KOPT-K1 (cell line): ENCODE results near the gene ZNF205.

Source experiments
- H3K27ac ChIP-seq: fragments of 200-600 bp; sonication (generic); 2 replicates; pipeline ENCODE4 v1.5.1; 2016; ENCODE audit warnings: antibody characterized with exemption, mild to moderate bottlenecking, low read depth, low read length; ENCODE audit not compliant: poor library complexity, severe bottlenecking
- H3K36me3 ChIP-seq: fragments of 200-600 bp; sonication (generic); 2 replicates; pipeline ENCODE4 v1.5.1; 2017; ENCODE audit warnings: antibody characterized with exemption, mild to moderate bottlenecking, low read length, moderate library complexity; ENCODE audit not compliant: insufficient read depth
- H3K9me3 ChIP-seq: fragments of 200-600 bp; sonication (generic); 2 replicates; pipeline ENCODE4 v1.5.1; 2017; ENCODE audit warnings: antibody characterized with exemption, low read length, mild to moderate bottlenecking; ENCODE audit not compliant: insufficient read depth, poor library complexity, severe bottlenecking

Gene ZNF205

DNA sequence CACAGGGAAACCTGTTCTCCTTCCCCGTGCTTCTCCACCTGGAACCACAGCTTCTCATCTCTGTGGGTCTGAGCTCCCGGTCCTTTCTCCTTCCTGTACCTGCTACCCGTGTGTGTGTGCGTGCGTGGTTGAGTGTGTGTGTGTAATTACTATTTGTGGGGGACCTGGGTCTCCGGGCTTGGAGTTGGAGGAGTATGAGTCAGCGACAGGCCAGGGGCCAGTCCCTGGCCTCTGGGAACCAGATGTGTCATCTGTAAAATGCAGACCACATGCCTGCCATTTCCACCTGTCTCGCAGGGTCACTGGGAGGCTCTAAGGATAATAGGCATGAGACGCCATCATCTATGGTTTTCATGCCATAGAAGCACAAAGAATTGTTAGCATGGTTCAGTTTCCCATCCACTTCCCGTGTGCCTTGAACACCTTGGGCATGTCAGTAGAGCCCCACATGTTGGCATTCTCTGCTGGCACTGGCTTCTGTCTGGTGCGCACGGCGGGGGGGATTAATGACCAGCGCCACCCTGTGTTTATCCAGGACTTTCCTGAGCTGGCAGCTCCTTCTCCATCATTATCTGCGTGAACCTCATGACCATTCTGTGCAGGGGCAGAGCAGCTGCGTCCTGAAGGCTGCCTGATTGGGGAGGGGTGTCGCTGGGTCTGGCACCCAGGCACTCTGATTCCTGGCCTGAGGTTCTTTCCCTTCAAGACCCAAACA, 1.5 kb downstream of the ZNF205 start:
- H3K36me3 ChIP-seq = no peaks in the 10 kb centered on the region
- H3K27ac ChIP-seq = no peak overlapping the region
- no peaks in the 10 kb centered on the region for H3K9me3 ChIP-seq

DNA sequence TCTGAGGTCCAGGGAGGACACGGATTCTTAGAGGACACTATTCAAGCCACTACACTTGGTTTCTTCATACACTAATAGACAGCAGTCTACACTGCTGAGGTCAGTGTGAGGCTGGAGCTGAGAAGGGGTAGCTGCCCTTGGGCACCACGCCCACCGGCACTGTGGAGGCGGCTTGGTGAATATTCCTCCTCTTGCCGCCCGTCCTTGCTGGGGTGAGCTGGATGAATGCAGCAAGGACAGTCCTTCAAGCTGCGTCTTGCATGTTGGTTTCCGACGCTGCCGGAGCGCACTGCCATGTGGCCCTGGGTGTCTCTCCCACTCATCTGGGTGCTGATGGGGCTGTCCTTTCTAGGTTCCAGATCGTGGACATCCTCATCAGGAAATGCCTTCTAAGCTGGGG, 2.6 kb downstream of the ZNF205 start:
- no peaks in the 10 kb centered on the region for H3K36me3 ChIP-seq
- no peaks in the 10 kb centered on the region for H3K9me3 ChIP-seq
- no peak overlapping the region for H3K27ac ChIP-seq

DNA sequence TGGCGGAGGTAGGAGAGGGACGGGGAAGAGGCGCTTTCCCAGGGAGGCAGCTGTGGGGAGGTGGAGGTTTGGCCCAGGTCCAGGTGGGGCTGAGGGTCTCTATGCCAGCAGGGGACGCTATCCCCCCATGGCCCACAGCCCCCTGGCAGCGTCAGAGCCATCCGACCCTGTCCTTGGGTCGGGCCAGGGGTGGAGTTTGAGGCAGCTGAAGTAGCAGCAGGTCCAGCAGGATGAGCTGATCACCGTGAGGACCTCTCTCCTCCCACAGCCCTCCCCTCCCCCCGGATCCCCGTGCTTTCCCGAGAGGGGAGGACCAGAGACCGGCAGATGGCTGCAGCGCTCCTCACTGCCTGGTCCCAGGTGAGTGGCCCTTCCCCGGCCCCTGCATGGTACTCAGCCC, 3.2 kb downstream of the ZNF205 start:
- Histone ChIP-seq H3K9me3 (no peaks in the 10 kb centered on the region), H3K36me3 (no peaks in the 10 kb centered on the region)

DNA sequence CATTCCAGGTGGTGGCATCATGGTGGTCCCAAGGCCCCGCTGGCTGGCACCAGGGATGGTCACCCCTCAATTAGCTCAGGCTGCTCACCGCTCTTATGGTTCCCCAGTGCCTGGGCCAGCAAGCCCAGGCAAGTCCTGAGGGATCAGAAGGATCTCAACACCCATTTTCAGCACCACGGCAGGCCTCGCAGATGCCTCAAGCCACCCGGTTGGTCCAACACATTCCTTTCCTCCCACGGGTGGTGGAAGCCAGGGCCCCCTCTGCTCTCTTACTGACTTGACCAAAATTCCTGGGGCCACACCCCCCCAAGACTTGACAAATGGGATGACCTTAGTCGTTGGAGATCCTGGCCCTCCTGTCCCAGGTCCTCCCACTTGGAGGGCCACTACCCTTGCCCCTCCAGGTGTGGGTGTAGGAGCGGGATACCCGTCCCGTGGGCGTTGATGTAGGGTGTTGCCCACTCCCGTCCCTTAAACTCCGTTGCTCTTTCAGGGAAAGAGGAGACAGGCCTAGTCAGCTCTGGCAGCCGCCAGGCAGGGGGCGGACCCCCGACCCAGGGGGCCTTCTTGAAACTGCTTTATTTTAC, 5.9 kb downstream of the ZNF205 start:
- no peaks in the 10 kb centered on the region for H3K9me3 ChIP-seq
- H3K27ac ChIP-seq = no peak overlapping the region
- no peaks in the 10 kb centered on the region for H3K36me3 ChIP-seq

More for the DNA sequence above, 3.2 kb downstream of the ZNF205 start:
- no peak overlapping the region for H3K27ac ChIP-seq

DNA sequence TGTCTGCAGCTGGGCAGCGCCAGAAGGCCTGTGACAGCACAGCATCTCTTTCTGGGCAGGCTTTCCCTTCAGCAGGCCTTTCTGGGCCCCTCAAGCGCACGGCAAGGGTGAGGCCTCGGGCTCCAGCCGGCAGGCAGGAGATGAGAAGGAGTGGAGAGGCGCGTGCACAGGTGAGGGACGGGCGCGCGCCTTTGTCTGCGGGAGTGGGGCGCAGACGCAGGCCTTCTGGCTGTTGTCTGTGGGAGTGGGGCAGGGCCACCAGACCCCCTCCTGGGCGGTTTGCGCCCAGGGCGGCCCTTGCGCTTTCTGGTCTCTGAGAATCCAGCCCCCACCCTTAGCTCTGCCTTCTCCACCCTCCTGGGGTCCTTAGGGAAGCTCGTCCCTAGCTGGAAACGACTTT, 6.5 kb downstream of the ZNF205 start:
- H3K9me3 ChIP-seq = no peaks in the 10 kb centered on the region
- H3K27ac ChIP-seq = no peak overlapping the region
- no peaks in the 10 kb centered on the region for H3K36me3 ChIP-seq

DNA sequence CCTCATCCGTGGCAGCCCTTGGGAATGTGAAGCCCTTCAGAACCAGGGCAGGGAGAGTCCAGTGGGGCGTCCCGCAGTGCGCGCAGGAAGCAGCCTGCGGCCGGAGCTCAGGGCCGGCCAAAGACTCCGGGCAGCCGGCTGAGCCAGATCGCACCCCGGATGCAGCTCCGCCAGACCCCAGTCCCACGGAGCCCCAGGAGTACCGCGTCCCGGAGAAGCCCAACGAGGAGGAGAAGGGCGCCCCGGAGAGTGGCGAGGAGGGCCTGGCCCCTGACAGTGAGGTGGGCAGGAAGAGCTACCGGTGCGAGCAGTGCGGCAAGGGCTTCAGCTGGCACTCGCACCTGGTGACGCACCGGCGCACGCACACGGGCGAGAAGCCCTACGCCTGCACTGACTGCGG, 6.9 kb downstream of the ZNF205 start:
- Histone ChIP-seq H3K9me3 (no peaks in the 10 kb centered on the region), H3K27ac (no peak overlapping the region), H3K36me3 (no peaks in the 10 kb centered on the region)

DNA sequence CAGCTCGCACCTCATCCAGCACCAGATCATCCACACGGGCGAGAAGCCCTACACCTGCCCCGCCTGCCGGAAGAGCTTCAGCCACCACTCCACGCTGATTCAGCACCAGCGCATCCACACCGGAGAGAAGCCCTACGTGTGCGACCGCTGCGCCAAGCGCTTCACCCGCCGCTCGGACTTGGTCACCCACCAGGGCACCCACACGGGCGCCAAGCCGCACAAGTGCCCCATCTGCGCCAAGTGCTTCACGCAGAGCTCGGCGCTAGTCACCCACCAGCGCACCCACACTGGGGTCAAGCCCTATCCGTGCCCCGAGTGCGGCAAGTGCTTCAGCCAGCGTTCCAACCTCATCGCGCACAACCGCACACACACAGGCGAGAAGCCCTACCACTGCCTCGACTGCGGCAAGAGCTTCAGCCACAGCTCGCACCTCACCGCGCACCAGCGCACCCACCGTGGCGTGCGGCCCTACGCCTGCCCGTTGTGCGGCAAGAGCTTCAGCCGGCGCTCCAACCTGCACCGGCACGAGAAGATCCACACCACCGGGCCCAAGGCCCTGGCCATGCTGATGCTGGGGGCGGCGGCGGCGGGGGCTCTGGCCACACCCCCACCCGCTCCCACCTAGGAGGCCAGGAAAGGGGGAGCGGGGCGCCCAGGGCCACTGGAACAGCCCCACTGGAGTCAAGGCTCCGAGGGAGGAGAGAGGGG, 7.5 kb downstream of the ZNF205 start:
- Histone ChIP-seq H3K27ac (no peak overlapping the region), H3K9me3 (no peaks in the 10 kb centered on the region), H3K36me3 (no peaks in the 10 kb centered on the region)

DNA sequence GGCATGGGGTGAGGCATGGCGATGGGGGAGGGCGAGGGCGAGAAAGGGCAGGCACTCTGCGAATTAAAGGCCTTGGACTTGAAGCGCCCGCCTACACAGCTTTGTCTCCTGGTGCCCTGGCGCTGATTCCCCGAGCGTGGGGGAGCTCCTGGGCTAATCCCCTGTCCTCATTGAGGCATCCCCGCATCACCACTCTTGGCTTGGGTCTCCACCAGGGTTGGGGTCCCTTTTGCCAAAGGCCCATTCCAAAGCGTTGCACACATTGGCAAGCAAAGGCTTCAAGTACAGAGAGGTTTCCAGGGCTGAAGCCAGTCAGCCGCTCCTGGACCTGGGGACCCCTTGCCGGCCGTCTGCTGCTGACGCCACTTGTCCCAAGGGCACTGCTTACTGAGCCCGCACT, 8.0 kb downstream of the ZNF205 start:
- no peak overlapping the region for H3K27ac ChIP-seq
- no peaks in the 10 kb centered on the region for H3K36me3 ChIP-seq
- no peaks in the 10 kb centered on the region for H3K9me3 ChIP-seq

DNA sequence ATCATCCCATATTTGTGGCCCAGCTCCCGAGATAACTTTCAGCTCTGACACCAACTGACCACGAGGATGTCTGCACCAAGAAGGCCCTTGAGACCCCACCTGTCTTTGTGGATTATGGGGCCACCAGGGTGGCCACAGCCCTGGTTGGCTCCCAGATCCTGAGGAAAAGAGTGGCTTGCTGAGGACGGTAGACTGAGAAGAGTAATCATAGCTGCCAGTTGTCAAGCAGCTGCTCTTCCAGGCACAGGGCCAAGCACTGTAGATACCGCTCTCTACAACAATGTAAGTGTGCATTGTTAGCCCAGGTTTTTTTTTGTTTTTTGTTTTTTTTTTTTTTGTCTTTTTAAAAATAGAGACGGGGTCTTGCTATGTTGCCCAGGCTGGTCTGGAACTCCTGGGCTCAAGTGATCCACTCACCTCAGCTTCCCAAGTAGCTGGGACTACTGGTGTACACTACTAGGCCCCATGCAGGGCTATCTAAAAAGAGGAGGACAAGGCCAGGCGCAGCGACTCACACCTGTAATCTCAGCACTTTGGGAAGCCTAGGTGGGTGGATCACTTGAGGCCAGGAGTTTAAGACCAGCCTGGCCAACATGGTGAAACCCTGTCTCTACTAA, 9.6 kb downstream of the ZNF205 start:
- H3K9me3 ChIP-seq = no peaks in the 10 kb centered on the region
- no peak overlapping the region for H3K27ac ChIP-seq
- H3K36me3 ChIP-seq = no peaks in the 10 kb centered on the region

DNA sequence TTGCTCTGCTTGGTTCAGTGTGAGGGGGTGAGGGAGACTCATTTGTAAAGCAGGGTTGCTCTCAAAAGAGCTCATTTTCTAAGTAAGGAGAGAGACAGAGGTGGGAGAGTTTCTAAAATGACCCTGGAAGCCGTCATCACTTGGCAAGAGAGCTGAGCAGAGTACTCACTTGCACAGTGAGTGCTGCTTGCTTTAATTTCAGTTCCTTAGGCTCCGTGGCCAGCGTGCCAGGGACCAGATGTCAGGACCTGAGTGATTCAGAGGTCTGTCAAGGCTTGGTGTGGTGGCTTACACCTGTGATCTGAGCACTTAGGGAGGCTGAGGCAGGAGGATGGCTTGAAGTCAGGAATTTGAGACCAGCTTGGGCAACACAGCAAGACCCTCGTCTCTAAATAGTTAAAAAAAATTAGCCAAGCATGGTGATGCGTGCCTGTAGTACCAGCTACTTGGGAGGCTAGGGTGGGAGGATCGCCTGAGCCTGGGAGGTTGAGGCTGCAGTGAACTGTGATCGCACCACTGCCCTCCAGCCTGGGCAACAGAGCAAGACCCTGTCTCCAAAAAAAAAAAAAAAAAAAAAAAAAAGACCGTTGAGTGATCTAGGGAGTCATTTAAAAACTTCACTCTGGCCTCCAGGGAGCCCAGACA, 10.7 kb downstream of the ZNF205 start:
- H3K27ac ChIP-seq = no peak overlapping the region
- peaks cover 10% of the 10 kb centered on the region for H3K36me3 ChIP-seq
- H3K9me3 ChIP-seq = no peaks in the 10 kb centered on the region

DNA sequence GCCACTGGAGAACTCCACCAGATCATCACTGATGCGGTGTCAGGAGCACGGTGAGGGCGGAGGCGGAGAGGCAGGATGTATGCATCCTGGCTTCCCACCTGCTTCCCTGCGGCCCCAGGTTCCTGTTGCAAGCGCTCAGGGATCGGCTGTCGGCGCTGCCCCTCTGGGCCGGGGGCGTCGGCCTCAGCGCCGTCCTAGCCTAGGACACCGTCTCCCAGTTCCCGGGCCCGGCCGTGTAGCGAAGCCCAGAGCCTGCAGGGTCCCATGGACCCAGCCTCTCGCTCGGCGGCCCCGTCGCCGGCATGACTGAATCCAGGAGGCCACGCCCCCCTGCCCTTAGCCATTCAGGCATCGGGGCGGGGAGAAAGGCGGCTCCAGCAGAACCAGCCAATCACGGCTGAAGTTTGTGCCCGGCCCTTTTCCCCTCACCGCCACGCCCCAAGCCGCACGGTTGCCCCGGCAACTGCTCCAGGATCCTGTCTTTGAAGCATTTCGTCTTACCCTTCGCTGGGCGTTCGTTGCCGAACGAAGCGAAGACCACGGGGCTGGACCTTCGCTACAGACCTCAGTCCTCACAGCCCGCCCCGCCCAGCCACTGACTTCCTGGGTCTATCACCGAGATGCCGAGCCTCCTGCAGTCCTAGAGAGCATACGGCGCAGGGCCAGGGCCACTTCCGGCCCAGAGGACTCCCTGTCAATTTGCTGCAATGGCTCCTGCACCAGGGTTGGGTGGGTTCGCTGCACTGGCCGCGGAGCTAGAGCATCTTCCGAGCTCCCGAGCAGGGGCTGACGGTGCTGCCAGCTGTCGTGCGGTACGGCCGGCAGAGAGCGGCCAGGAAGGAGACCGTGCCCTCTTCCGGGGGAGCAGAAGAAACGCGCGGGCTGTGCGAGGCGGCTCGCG, 11.8 kb downstream of the ZNF205 start:
- Histone ChIP-seq H3K27ac (peak overlapping the region; percentile 84), H3K9me3 (no peaks in the 10 kb centered on the region), H3K36me3 (peaks cover 16% of the 10 kb centered on the region)

DNA sequence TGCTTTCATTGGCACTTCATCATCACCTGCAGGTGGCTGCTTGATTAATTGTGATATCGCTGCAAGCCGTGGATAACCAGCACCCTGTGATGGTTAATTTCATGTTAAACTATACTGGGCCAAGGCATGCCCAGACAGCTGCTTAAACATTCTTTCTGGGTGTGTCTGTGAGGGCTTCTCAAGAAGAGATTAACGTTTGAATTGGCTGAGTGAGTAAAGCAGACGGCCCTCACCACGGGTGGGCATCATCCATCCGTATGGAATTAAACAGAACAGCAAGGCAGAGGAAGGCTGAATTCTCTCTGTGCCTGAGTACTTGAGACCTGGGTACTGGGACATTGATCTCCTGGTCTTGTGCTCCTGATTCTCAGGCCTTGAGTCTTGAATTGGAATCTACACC, 15.4 kb downstream of the ZNF205 start:
- Histone ChIP-seq H3K27ac (no peak overlapping the region), H3K9me3 (no peaks in the 10 kb centered on the region), H3K36me3 (peaks cover 34% of the 10 kb centered on the region)

DNA sequence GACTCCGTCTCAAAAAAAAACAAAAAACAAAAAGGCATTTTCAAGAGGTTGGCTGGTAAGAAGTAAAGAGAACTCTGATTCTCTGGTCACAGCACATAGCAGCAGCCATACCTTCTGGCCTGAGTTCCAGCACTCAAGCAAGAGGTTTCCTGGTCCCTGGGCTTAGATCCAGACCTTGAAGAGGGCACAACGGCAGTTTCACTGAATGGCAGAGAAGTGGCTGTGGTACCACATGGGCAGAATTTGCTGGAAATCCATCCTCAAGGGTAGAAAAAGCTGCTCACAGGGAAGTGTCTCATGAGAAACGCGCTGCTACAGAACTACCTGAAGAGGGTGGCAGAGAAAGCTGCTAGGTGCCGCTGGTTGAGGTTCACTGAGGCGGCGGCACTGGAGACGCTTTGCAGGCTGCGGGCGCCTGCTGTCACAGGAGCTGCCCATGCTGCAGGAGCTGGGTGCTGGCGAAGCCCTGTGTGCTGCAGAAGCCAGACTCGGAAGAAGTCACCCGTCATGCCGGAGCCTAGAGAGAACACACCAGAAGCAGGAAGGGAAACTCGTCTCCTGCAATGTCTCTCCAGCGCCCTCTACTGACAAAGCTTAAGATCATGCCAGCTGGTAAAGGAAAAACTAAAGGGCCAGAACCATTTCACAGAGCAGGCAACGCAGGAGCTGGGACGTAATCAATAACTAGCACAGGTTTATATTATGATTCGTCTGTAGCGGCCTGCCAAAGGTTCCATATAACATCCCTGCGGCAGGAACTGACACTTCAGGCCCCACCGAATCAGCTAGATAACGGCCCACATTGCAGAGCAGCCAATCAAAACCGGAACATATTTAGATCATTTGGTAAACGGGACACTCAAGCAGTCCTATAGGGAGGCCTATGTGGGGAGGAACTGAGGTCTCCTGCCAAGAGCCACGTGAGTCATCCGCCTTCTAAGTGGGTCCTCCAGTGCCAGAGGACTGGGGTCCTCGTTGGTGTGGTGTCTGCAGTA, 17.0 kb downstream of the ZNF205 start:
- no peaks in the 10 kb centered on the region for H3K9me3 ChIP-seq
- H3K36me3 ChIP-seq = peaks cover 34% of the 10 kb centered on the region
- peak overlapping the region; percentile 68 for H3K27ac ChIP-seq
